Lower leg skin (tissue), 4 donors: ENCODE measurements around the gene FBXO41. TPM values are rescaled to one million over a fixed set of nuclear protein-coding genes. Genes with fewer than 3 reads are reported as not detected.

Experiments
- DNase-seq, 2 donors: peaks; one replicate each; pipeline ENCODE4 v3.0.0-alpha.2; 2019; ENCODE audit warnings: low spot score in 2 of 2
- H3K4me3 ChIP-seq: fragments of 200-600 bp; sonication (generic); 2 replicates; pipeline ENCODE4 v1.5.1; 2017; ENCODE audit warnings: mild to moderate bottlenecking, low read depth; ENCODE audit not compliant: poor library complexity, severe bottlenecking
- CTCF ChIP-seq, 3 donors: fragments of 450-650 bp; IDR thresholded peaks; one replicate each; pipeline ENCODE4 v1.5.1; 2016; ENCODE audit warnings: antibody characterized with exemption in 3 of 3, mild to moderate bottlenecking in 3 of 3, moderate library complexity in 2 of 3
- POLR2A ChIP-seq, 2 donors: fragments of 450-650 bp; IDR thresholded peaks; one replicate each; pipeline ENCODE4 v1.6.1; 2016 to 2017; ENCODE audit warnings: antibody characterized with exemption in 2 of 2, mild to moderate bottlenecking in 1 of 2, moderate library complexity in 1 of 2
- WGBS, 2 donors: methylation state at CpG; one replicate each; pipeline ENCODE4 v1.1.5; 2018; 5-methylcytosine and 5-hydroxymethylcytosine counted together
- intact Hi-C: fragments of 100-400 bp; cut with DNase I; formaldehyde crosslinking; loops from one replicate; pipeline ENCODE4 v1.15.0; 2023; ENCODE audit warnings: low total_unique reads
- total RNA-seq, 4 donors: library from RNA; depleted of rRNA; stranded (reverse); fragments of >200 nt; gene quantifications; one replicate each; pipeline ENCODE4 v1.1.0, GENCODE V29; 2016

FBXO41 gene
- total RNA-seq, 4 donors from 2014 or later, result 2.9 to 4.1 (median 3.3) TPM

- DNase-seq, result peak in 1 of 2 donors; percentile 80
- no peak overlapping the region for H3K4me3 ChIP-seq
- intact Hi-C loops, result no loop called here
- 85 to 86% methylated on average over 9 of the region's 9 CpGs for whole genome bisulfite sequencing, 2 donors
- no peak for TF ChIP-seq CTCF (IDR thresholded peaks at IDR 0.05)
- TF ChIP-seq POLR2A (IDR thresholded peaks at IDR 0.05), result no peak
Observed at GRCh38 chr2:73249636-73250035, 34.6 kb downstream of the FBXO41 start.

GRCh38 chr2:73246850-73247249, 37.4 kb downstream of the FBXO41 start:
- TF ChIP-seq CTCF (IDR thresholded peaks at IDR 0.05) (no peak), POLR2A (IDR thresholded peaks at IDR 0.05) (no peak)
- 82 to 86% methylated on average over 3 of the region's 3 CpGs for WGBS, 2 donors
- intact Hi-C loops, result no loop called here
- DNase-seq, result no peak
- no peak overlapping the region for H3K4me3 ChIP-seq

- WGBS, 2 donors, result 88 to 90% methylated on average over 3 of the region's 3 CpGs
- peak in 1 of 2 donors; percentile 4 for DNase-seq
- H3K4me3 ChIP-seq, result no peak overlapping the region
- intact Hi-C loops, result no loop called here
- no peak for TF ChIP-seq CTCF (IDR thresholded peaks at IDR 0.05)
- no peak for TF ChIP-seq POLR2A (IDR thresholded peaks at IDR 0.05)
Observed at GRCh38 chr2:73244580-73244979, 39.7 kb downstream of the FBXO41 start.

- TF ChIP-seq CTCF (IDR thresholded peaks at IDR 0.05) (no peak), POLR2A (IDR thresholded peaks at IDR 0.05) (no peak)
- intact Hi-C loops, result no loop called here
- DNase-seq, result no peak
- no peak overlapping the region for H3K4me3 ChIP-seq
- WGBS, 2 donors, result 19 to 22% methylated on average over 5 of the region's 5 CpGs
Observed at GRCh38 chr2:73243884-73244570, 40.3 kb downstream of the FBXO41 start.

- H3K4me3 ChIP-seq, result no peak overlapping the region
- 39 to 42% methylated on average over 3 of the region's 3 CpGs for WGBS, 2 donors
- DNase-seq, result no peak
- intact Hi-C loops, result no loop called here
- no peak for TF ChIP-seq POLR2A (IDR thresholded peaks at IDR 0.05)
- TF ChIP-seq CTCF (IDR thresholded peaks at IDR 0.05), result no peak
Observed at GRCh38 chr2:73239776-73240175, 44.5 kb downstream of the FBXO41 start.

GRCh38 chr2:73238976-73239375, 45.3 kb downstream of the FBXO41 start:
- intact Hi-C loops, result no loop called here
- WGBS, 2 donors, result 93 to 100% methylated on average over 1 of the region's 1 CpG
- TF ChIP-seq POLR2A (IDR thresholded peaks at IDR 0.05), result no peak
- TF ChIP-seq CTCF (IDR thresholded peaks at IDR 0.05), result no peak

More at GRCh38 chr2:73238976-73239375, 45.3 kb downstream of the FBXO41 start:
- DNase-seq, result no peak
- no peak overlapping the region for H3K4me3 ChIP-seq
